ENCODE results near the gene ZNF367. TPM values are rescaled to one million over a fixed set of nuclear protein-coding genes. Genes with fewer than 3 reads are reported as not detected.

ZNF367 gene
- total and polyA plus RNA-seq, 9 of the 15 experiments (the other 6 are each of a cell fraction or from before 2014, with no cell fraction given) = 2.7 to 14.4 (median 10.0) TPM

GRCh38 chr9:96447406-96447805 is 29.2 kb upstream of the ZNF367 start:
- intact Hi-C loops (cut with micrococcal nuclease) = loop anchor here (10.0 kb wide), 2 partner anchors 123 to 657 kb away; no protein-coding TSS in a partner anchor
- BruUV-seq (replicated peaks) = no TSS peak
- Histone ChIP-seq H3K79me2 (ENCODE audit: control insufficient read depth, insufficient read depth, low read length) (no peaks in the 10 kb centered on the region; the same call in 2 of the 3 replicates), H3K36me3 (ENCODE audit: control insufficient read depth, insufficient read depth, low read length) (no peaks in the 10 kb centered on the region), H3K27ac (ENCODE audit: extremely low read depth, low read depth, low read length) (no peak overlapping the region), H3K4me3 (no peak overlapping the region), H3K27me3 (ENCODE audit: control insufficient read depth in 2 of 2, insufficient read depth in 2 of 2, low read length in 2 of 2) (peaks cover 2 to 14% of the 10 kb centered on the region in 2 experiments; a peak in 2 of 5 replicates), H3K9me3 (replicated peaks; ENCODE audit: control insufficient read depth, insufficient read depth, low read depth, low read length) (no peaks in the 10 kb centered on the region), H3K9me1 (ENCODE audit: control insufficient read depth, insufficient read depth, low read length) (no peaks in the 10 kb centered on the region), H3K4me1 (replicated peaks in 1 of 2; ENCODE audit: control insufficient read depth in 2 of 2, insufficient read depth in 2 of 2, low read length in 2 of 2) (peaks cover 2 to 18% of the 10 kb centered on the region in 2 experiments; a peak in 3 of 5 replicates), H4K20me1 (replicated peaks; ENCODE audit: control insufficient read depth, insufficient read depth, low read length) (no peaks in the 10 kb centered on the region), H3K9ac (ENCODE audit: insufficient read depth in 1 of 2, low read depth in 2 of 2, low read length in 2 of 2) (no peak overlapping the region), H2AFZ (ENCODE audit: low read depth, low read length) (no peak overlapping the region), H3K4me2 (ENCODE audit: insufficient read depth, low read length) (no peak overlapping the region)
- WGBS (ENCODE audit: insufficient coverage, low coverage, missing lambda C conversion rate) = 7% methylated on average over 3 of the region's 3 CpGs
- TF ChIP-seq FOSL1 (tag; conservative IDR thresholded peaks at IDR 0.05) (peak; percentile 59), ESRRB (CRISPR knock-in tag; IDR thresholded peaks at IDR 0.05; ENCODE audit: borderline replicate concordance) (no peak), ZNF609 (CRISPR knock-in tag; IDR thresholded peaks at IDR 0.05; ENCODE audit: borderline replicate concordance) (no peak), ZSCAN29 (IDR thresholded peaks at IDR 0.05) (no peak), CBX8 (IDR thresholded peaks at IDR 0.05; ENCODE audit: borderline replicate concordance, extremely low read depth, low read depth, low read length, poor library complexity, severe bottlenecking) (no peak)
- ATAC-seq (no peak), DNase-seq (ENCODE audit: extremely low read depth in 1 of 4, low spot score in 3 of 4) (no peak), FAIRE-seq (no peak)
- CTCF ChIA-PET (ENCODE audit: low intra/inter-chr PET ratio) = no interaction called here
- in situ Hi-C loops (cut with MboI) = loop anchor here (25.0 kb wide), 1 partner anchor 215 kb away; the partner anchor contains the start of gene PRXL2C
- POLR2A ChIA-PET = no interaction called here

Data from K562 (cell line).